Activated CD4-positive, CD25-positive, alpha-beta regulatory T cell (primary cell): ENCODE data around the gene KREMEN1.

Source experiments
- DNase-seq, 4 experiments: peaks; one replicate each; lab custom pipeline; 2025; lab: John Stamatoyannopoulos, UW

The KREMEN1 gene

DNA sequence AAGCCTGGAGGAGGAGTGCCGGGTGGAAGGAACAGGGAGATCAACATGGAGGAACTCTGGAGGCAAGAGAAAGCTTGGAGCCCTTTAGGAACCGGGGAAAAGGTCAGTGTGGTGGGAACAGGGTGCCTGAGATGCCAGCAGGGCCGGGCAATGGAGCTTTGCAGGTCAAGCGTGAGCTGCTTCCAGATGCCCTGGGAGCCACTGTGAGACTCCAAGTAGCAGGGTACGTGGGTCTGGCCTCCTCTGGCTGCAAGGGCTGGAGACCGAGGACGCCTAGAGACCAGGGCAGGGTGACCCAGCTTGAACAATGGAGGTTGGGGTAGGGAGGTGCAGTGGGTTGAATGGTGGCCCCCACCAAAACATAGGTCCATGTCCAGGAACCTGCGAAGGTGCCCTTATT, 117.2 kb downstream of the KREMEN1 start:
- no peak for DNase-seq

DNA sequence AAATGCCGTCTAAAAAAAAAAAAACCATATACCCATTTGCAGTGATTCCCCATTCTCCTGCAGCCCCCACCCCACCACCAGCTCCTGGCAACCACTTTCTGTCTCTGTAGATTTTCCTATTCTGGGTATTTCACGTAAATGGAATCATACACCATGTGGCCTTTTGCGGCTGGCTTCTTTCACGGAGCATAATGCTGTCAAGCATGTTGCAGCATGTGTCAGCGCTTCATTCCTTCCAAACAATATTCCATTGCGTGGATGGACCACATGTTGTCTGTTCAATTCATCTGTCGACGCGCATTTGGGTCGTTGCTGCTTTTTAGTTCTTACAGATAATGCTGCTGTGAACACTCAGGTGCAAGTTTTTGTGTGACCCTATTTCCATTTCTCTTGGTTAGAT, 118.1 kb downstream of the KREMEN1 start:
- no peak for DNase-seq

DNA sequence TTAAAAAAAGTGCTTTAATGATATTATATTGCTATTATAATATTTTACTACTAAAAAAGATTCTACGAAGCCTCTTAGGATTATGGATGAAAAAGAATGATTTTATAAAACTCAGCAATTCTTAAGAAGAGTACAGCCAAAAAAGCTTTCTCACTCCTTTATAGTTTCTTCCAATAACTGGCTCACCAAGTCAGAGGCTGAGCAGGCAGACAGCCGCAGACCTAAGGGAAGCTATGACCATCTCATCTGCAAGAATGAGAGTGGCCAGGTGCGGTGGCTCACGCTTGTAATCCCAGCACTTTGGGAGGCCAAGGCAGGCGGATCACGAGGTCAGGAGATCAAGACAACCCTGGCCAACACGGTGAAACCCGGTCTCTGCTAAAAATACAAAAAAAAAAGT, 120.2 kb downstream of the KREMEN1 start:
- DNase-seq: no peak

DNA sequence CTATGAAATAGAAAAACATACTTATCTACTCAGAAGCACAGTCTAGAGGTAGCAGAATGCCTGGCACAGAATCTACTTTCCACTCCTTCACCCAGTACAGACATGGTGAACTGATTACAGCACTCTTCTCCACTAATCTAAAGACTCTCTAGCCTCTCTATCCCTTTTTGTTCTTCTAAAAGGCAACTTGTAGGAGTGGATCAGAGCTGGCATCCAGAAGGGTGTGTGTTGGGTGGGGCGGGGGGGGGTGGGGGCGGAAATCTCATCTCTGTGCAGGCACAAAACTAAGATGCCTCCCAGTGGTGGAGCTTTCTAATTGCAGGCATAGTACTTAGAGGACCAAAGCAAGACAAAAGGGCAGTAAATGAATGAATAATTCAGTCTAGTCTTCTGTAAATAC, 121.3 kb downstream of the KREMEN1 start:
- DNase-seq: no peak

DNA sequence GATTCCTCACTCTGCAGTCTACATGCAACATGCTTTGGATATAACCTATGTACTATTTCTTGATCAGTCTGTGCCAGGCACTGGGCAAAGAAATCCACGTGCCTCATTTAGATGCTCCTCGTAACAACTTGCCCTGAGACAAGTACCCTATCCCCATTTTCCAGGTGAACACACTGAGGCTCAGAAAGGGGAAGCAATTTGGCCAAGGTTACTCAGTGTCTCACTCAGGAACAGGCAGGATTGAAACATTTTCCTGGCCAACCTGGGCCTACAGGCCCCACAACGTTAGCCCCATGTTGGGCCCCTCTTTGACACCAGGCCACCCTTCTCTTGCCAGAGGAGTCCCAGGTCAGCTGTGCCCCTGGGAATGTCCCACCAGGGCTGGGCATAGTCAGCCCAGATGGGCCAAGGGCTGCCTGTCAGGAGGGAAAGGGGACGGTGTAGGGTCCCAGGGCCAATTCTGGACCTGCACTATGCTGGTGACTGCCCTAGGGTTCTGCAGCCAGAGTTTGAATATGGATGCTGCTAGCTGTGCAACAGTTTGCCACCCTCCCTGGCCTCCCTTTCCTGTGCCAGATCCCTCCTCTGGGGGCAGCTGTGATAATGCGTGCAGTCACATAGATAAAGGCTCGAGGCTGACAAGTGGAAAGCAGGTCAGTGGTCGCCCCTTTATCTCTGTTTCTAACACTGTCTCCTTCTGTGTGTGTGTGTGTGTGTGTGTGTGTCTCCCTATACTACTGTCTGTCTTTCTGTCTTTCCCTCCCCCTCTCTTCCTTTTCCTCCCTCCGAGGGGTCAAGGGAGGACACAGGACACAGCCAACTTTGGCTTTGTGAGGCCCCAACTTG, 122.5 kb downstream of the KREMEN1 start:
- no peak for DNase-seq

DNA sequence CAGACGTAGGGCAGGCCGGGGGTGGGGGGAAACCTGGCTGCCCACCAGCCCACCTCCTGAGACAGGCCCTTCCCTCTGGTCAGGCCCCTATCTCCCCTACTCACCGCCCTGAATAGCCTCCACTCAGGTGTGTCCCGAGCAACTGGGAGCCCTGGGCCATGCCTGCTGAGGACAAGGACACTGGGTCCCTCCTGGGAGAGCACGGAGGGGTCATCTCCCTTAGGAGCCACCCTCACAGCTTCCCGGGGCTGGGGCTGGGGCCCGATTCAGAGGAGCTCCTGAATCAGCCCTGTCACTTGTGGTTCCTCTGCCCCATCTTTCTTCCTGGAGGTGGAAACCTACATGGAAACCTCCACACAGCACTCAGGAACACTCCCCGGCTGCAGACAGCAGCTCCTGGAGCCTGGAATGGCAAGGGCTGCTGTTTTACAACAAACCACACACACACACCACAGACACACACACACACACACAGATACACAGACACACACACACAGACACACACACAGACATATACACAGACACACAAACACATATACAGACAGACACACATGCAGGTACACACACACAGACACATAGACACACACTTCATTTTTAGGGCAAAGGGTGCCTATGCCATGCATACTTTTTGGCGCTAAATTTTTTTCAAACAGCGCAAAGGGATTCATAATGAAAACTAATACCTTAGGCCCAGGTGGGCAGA, 123.3 kb downstream of the KREMEN1 start:
- no peak for DNase-seq

DNA sequence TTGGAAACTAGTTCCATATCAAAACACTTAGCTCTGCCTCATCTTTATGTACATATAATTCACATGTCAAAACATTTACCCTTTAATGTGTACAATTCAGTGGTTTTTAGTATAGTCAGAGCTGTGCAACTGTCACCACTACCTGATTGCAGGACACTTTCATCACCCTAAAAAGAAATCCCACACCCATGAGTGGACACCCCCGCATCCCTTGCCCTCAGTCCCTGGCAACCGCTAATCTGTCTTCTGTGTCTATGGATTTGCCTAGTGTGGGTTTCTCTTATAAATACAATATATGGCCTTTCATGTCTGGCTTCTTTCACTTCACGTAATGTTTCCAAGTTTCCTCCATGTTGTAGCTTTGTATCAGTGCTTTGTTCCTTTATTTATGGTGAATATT, 124.3 kb downstream of the KREMEN1 start:
- no peak for DNase-seq

DNA sequence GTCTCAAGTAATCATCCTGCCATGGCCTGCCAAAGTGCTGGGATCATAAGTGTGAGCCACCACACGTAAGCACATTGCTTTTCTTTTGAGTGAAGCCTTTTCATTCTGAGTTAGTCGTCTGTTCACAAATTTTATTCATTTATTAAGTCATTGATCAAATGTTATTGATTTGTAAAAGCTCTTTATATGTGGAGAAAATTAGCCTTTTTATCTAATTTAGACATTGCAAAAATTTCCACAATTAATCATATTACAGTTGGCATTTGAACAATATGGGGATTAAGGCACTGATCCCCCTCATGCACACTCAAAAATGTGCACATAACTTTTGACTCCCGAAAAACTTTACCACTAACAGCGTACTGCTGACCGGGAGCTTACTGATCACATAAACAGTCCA, 125.4 kb downstream of the KREMEN1 start:
- DNase-seq: no peak

DNA sequence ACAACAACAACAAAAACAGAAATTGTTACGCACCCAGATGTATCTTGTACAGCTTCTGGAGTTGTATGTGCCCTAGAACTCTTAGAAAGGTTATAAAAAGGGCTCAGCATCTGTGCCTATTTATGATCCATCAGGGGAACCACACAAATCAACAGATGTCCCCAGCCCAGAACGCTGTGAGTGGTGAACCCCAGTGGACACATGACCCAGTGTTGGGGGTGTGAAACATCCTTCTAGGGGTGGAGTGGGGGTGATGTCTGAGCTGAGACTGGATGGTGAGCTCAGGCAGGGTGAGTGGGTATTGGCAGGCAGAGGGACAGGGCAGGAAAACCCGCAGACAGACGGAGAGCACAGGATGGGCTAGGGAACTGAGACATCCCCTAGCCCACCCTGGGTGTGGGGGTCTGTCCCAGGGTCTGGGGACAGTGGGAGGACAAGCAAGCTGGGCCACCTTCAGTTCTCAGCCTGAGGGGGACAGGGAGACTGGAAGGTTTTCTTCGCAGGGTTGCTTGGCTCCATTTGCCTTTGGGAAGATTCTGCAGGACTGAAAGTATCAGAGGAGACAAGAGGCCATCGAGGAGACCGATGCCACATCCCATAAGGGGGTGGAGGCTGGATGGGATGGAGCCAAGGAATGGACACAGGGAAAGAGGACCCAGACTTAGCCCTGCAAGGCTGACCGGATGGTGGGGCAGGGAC, 127.0 kb downstream of the KREMEN1 start:
- DNase-seq: no peak

DNA sequence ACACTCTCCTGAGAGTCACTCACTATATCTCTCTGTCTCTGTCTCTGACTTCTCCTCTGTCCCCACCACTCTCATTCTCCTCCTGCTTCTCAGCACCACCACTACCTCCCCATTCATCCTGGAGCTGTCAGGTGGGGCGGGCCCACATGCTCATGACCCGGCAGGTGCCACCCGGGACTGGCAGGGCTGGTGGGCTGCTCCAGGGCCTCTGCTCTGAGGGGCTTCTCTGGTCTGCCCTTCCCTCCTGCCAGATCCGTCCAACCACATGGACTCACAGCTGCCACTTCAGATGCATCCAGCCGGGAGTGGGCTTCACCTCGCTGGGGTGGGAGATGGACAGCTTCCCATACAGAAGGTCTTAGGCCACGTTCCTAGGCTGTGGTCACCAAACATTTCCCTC, 128.1 kb downstream of the KREMEN1 start:
- DNase-seq: no peak

DNA sequence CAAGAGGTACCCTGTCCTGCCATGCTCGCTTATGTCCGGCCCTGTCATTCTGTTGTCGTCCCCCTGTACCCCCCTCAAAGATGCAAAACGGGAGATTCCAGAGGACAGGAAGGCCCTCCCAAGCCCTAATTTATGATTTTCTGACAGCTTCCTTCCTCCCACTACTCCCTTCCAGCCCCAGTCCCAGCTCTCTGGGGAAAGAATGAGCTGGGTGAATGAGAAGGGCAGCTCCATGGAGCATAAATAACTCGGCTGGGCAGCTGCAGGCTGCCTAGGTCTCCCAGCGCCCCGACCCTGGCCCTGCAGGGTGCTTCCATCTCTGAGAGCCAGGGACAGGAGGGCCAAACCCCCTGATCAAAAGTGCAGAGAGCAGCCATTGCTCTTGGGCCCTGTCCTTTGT, 128.9 kb downstream of the KREMEN1 start:
- no peak for DNase-seq

DNA sequence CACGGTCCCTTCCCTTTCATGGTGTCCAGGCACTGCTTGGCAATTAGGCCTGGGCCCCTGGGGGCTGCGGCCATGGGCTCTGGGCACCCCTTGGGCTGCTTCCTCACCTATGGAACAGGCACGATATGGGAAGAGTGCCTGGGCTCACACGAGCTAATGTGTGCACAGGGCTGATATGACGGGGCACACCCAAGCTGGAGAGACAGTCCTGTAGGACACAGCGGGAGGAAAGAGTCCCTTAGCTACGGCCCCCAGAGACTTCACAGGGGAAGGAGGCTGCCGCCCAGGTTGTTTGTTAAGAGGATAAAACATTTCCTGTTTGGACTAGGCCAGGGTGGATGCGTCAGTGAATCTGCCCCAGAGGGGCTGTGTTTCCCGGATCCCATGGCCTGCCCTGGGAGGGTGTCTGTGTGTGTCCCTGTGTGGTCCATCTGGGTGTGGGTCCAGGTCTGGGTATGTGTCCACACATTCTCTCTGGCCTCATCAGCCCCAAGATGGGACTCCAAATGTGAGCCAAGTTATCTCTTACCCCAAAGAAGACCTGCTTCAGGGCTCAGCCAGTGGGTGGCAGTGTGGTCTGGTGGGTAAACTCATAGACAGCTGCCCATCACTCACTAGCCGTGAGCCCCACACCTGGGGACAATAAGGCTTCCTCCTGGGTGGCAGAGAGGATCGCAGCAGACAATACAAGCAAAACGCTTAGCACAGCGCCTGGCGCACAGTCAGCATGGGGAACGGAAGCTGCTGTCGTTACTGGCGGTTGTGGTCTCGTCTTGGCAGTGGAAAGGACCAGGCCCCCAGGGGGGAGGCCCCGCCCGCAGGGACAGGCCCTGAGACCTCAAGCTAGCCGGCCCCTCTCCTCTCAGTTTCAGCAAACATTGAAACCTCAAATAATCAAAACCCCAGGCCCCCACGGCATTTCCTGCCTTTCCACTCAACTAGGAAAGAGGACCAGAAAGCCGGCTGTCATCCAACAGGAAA, 129.7 kb downstream of the KREMEN1 start:
- no peak for DNase-seq

DNA sequence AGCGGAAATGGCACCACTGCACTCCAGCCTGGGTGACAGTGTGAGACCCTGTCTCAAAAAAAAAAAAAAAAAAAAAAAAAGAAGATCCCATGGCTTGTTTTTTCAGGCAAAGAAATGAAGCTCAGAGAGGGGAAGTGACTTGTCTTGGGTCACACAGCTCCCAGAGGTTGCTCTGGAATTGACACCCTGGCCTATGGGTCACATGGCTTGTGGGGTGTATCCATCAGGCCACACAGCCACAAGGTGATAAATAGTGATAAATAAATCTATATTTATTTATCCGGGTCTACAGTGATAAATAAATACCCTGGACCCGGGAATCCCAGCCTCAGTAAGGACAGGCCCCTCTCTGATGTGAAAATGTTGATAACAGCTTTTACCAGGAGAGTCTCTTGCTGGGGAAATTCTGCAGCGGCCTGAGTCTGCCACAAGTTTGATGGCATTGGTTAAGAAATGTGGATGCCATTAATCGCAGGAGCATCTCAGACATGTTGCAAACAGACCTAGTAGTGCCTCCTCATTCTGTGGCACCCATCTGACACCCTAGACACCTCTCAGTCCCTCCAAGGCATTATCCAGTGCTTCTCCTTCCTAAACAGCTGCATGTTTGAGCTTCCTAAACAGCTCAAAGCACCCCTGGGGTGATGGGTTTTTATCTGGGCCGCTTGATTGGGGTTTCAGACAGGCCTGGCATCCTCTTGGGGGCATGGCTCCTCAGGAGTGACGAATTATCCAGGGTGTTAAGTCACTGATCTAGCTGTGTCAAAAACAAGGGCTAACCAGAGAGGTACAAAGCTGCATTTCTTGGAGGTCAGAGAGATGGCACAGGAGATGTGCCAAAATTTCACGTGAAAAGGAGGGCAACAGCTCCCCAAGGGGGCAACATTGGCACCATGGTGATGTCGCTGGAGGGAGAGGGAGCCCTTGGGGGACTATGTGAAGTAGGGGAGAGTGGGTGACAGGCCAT, 130.9 kb downstream of the KREMEN1 start:
- DNase-seq: no peak

DNA sequence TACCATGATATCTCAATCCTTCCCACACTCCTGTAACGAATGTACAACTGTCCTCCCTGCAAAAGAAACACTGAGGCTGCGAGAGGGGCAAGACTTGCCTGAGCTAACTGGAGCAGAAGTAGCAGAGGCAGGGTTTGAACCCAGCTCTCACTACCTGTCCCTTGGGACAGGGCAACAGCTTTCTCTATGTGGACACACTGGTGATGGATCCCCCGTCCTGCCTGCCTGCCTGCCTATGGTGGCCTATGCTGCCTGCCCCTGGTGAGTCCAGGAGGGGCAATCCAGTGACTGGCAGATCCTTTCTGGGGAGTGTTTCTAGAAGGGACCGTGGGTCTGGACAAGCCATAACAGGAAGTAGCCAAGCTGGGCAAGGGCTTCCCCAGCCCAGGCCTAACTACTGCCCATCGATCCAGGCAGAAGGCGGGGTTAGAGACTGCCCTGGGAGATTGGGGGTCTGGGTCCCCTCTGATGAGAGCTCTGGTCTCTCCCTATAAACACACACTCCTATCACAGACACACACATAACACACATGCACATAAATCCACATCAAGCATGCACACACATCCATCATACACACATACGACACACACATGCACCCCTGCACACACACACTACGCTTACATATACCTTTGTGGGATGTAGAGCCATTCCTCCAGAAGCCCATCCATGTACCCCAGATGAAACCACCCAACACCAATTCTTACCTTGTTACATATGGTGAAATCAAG, 131.8 kb downstream of the KREMEN1 start:
- no peak for DNase-seq

DNA sequence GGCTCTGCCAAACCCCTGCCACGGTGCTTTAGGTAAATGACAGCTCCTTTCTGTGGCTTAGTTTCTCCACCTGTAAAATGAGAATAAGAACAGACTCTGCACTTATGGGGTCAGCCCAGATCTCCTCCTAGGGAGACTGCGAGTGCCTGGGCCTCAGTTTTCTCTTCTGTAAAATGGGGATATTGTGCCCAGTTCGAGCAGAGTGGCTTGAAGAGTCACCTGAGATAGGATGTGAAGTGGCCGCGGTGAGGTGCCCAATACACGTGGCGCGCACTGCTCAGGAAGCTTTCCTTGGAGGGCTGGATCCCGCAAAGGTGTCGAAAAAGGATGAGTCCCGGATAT, 132.4 kb downstream of the KREMEN1 start:
- no peak for DNase-seq

DNA sequence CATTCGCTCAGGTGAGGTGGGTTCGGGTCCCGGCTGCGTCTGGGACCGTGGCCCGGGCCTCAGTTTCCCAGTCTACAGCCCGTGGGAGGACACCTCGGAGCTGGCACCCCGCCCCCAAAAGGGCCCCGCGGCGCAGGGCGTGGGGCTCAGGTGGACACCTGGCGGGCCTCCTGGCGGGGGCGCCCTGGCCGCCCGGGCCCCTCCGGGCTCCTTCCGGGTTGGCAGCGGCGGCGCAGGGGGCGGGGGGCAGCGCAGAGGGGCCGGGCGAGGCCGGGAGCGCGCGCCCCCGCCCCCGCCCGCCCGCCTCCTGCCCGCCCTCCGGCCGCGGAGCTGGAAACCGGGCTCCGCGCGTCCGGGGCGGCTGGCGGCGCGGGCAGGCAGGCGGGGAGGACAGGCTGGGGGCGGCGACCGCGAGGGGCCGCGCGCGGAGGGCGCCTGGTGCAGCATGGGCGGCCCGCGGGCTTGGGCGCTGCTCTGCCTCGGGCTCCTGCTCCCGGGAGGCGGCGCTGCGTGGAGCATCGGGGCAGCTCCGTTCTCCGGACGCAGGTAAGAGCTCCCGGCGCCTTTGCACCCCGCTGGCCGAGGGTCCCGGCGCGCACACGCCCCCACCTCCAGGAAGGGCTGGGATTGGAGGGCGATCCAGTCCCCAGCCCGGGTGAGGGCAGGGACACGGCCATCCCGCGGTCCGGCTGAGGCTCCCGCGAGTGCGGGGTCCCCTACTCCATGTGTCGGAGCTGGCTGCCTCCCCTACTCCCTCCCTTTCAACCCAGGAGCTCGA, 132.9 kb downstream of the KREMEN1 start, which contains the start of gene EMID1:
Gene EMID1, plus strand, starts transcription at position 303 of the 778 bp plus-strand sequence. Its CDS starts 143 bp downstream, at position 446.
- DNase-seq: no peak

DNA sequence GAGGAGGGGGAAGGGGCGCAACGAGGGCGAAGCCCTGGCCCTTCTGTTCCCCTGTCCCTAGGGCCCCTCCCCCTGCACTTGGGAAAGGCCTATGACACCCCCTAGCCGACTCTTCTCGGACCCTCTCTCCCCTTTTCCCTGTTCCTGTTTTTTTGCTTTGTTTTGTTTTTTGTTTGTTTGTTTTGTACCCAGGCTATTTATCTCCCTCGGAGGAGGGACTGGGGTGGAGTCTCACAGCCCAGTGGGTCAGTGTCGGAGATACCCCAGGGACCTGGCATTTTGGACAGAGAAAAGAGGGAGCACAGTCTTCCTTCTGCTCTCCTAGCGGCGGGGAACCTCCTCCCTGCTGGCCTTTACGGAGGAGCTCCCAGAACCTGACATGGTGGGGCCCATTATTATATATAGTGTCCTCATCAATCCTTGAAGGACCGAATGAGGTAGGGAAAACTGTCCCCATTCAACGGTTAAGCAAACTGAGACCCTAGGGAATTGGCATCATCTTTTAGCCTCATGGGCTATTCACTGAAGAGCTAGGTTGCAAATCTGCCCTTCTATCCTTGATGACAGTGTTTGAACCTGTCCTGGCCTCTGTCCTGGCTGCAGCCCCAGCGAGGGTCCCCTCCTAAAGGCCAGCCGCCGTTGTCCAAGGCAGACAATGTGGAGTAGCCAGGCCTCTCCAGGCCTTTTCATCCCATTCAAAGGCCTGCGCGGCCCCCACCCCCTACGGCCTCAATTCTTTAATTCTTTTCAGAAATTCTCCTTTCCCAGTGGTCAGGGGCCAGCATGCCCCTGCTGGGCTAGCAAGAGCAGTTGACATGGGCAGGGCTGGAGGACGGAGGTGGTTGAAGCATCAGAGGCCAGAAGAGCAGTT, 133.8 kb downstream of the KREMEN1 start:
- DNase-seq: no peak

DNA sequence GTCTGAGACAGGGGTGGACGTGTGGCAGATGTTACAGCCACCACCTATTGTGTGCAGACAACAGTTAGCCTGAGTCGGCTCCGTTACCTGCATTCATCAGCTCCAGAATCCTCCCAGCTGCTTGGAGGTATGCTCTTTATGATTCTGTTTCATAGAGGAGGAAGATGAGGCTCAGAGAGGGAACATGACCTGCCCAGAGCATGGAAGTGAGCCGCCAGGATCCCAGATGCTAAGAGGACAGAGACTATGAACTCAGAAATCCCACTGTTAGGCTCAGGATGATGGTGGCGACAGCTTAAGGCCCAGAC, 134.4 kb downstream of the KREMEN1 start:
- DNase-seq: no peak
